ENCODE data around the gene LONRF3. TPM values are rescaled to one million over a fixed set of nuclear protein-coding genes. Genes with fewer than 3 reads are reported as not detected.

Gene LONRF3
- total RNA-seq, result 2.7 TPM

DNA sequence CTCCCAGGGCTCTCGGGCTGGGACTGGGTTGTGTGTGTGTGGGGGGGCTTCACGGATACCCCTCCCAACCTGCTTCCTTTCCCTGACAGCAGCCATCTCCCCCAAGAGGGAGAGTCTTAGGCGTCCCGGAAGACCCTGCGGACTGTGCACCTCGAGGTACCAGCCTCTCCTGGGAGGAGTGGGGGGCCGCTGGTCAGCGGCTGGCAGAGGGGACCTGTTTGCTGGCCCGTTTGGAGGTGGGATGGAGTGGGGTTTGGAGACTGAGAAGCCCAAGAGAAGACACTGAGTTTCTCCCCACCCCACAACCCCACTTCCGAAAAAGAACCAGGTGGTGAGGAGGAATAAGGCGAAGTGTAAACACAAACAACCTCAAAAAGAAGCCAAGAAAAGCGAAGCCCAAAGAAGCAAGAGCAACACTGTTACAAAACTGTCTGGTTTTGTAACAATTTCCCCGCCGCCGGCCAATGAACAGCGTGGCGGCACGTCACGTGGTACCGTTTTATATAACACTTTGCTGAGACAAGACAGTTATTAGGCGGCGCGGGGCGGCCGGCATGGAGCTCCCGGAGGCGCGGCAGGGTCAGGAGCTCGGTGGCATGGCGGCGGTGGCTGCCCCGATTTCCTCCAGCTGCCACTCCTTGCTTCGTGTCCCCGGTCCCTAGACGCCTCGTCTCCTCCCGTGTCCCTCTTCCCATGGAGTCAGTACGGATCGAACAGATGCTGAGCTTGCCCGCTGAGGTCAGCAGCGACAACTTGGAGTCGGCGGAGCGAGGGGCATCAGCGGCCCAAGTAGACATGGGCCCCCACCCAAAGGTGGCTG lies at the start of gene LONRF3:
LONRF3 (plus strand) TSS at position 531 of the 820 bp plus-strand sequence; CDS start at position 694, 163 bp downstream.
- peak; percentile 4 for DNase-seq

DNA sequence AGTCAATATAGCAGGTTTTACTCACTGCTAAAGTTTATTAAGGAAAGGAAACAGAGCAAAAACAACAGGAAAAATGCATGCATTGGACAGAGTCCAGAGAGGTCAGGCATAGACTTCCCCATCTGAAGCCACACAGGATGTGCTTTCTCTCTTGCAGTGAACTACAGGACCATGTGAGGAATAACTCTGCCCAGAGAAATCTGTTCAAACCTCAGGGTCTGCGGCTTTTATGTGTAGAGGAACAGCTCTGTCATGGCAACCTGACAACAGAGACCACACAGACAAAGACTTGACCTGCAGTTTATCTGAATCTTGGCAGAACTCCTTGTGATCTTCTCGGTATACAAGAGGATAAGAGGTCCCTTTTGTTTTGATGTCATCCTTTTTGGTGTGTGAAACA lies 46.3 kb upstream of the LONRF3 start:
- no peak for DNase-seq

DNA sequence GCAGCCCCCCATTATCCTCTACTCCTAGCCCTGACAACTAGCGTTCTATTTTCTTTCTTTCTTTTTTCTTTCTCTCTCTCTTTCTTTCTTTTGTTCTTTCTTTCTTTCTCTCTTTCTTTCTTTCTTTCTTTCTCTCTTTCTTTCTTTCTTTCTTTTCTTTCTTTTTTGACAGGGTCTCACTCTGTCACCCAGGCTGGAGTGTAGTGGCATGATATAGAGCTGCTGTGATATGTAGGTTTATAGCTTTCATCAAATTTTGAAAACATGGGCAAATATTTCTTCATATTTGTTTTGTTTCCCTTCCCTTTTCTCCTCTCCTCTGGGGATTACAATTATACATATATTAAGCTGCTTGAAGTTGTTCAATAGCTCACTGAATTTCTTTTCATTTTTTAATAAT lies 39.1 kb upstream of the LONRF3 start:
- no peak for DNase-seq

- DNase-seq, result no peak
Observed at GRCh38 chrX:118941147-118941546, 33.3 kb upstream of the LONRF3 start.

DNA sequence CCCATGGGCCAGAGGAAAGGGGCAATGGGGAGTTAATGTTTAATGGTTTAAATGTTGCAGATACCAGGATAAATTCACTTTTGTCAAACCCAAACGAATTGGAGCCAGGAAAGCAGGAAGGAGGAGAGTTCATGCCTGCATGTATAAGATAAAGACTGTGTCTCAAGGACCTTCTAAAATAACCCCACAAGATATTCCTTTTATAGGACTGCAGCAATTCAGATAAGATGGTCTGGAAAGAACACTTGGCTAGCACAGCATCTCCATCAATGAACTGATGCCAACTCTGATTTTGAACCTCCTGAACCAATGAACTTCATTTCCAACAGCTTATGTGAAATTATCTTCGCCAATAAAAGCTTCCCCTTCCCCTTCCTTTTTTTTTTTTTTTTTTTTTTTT lies 31.3 kb upstream of the LONRF3 start:
- DNase-seq, result no peak

DNA sequence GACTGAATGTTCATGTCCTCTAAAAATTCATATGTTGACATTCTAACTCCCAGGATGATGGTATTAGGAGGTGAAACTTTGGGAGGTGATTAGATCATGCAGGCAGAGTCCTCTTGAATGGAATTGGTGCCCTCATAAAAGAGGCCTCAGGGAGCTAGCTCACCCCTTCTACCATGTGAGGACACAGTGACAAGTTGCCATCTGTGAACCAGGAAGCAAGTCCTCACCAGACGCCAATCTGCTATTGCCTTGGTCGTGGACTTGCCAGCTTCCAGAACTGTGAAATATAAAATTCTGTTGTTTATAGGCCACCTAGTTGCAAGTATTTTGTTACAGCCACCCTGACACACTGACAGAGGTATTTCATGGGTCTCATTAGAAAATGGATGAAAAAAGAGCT lies 28.5 kb upstream of the LONRF3 start:
- DNase-seq, result no peak

GRCh38 chrX:118948270-118948669 lies 26.1 kb upstream of the LONRF3 start:
- no peak for DNase-seq

GRCh38 chrX:118961866-118962560 lies 12.4 kb upstream of the LONRF3 start:
- DNase-seq, result no peak

DNA sequence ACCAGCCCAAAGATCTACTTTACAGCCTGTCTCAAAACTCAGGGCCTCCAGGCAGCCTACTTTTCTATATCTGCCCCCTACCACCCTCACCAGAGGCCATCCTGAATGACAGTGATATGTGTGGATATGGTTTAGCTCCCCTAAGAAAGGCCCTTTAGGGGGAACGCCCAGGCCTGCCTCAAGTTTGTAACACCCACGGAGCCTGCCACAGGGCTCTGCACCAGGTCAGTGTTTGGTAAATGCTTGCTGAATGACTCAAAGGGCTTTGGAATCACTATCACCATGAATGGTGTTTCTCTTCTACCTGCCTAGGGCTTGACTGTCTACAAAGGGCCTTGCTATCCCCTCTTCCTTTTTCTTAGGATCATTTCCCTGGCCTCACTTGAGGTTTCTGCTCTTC lies 11.3 kb upstream of the LONRF3 start:
- DNase-seq, result no peak

DNA sequence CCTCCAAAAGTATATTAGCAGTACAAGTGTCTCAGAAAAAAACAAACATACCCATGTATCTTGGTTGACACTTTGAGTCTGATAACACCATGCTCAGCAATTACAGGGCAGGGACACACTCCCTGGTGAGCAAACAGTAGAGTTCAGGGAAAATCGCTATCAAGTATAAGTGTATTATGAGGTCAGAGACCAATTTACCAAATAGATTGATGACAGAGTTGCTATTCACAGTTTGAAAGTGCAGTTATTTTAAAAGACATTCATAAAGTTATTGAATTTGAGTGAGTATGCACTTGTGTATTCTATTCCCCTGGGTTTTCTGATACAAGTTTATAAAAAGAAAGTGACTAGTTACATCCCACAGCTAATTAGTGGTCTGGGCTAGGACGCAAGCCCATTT lies 10.2 kb upstream of the LONRF3 start:
- no peak for DNase-seq

GRCh38 chrX:118965395-118965794 lies 9.0 kb upstream of the LONRF3 start:
- no peak for DNase-seq

GRCh38 chrX:118968031-118968430 lies 6.4 kb upstream of the LONRF3 start:
- no peak for DNase-seq

GRCh38 chrX:118971552-118971951 lies 2.9 kb upstream of the LONRF3 start:
- DNase-seq, result no peak

- no peak for DNase-seq
Observed at GRCh38 chrX:118973389-118974087, 880 bp upstream of the LONRF3 start.

GRCh38 chrX:118974908-118975671 lies 672 bp downstream of the LONRF3 start:
- no peak for DNase-seq

DNA sequence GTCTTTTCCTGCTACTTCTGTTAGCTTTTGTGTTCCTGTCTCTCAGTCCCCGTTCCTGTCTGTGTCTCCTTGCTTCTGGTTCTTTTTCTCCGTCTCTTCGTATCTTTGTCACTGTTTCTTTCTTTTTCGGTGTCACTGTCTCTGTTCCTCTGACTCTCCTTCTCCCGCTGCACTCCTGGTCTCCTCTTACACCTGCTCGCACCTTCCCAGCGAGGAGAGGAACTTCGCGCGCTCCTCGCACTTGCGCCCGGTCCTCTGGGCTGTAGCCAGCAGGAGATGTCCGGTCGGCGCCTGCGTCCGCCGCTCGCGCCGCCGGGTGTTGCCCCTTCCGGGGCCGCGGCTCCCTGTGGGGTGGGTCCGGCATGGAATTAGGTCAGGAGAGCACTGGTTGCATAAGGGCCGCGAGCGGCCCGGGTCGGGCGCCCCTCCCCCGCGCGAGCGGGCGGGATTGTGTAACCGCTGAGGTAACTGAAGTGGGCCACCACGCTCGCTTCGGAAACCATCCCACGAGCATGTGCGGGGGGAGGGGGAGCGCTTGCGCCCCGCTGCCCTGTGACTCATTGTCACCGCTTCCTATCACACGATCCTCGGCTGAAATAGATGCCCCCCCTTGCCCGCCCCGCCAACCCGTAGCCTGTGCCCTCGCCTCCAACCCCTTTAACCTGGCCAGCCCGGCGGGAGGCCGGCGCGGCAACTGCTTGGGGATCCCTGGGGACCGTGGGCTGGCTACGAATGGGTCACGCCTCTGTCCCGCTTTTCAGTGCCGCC lies 1.6 kb downstream of the LONRF3 start:
- no peak for DNase-seq

GRCh38 chrX:118976599-118977340 lies 2.4 kb downstream of the LONRF3 start:
- DNase-seq, result no peak

DNA sequence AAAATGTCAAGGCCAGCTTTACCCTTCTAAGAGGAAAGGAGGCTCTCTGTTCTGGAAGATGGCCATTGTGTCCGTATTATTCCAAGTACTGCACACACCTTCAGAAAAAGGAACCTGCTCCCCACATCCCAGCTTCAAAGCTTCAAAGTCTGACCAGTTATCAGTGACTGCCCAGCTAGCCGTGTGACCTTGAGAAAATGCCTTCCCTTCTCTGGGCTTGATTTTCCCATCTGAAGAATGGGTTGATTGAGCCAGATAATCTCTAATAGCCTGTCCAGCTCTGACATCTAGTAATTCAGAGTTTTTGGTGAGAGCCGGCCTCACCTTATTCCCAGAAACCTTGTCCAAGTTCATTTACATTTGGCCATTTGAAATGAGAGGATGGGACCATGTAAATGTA lies 3.0 kb downstream of the LONRF3 start:
- no peak for DNase-seq

DNA sequence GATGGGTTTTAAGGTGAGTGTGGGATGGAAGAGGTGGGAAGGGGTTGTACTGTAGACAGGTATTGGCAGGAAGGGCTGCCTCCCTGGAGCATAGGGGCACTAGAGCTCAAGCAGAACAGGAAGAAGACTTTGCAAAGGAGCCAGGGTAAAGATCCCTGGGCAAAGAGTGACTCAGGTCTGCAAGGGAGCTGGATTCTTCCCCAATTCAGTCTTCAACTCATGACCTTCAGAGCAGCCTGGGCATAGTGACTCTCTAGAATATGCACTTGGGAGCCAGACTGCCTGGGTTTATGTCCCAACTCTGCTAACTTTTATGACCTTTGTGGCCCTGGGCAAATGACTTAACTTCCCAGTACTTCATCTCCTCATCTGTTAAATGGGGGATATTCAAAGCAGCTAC lies 4.0 kb downstream of the LONRF3 start:
- DNase-seq, result no peak

- DNase-seq, result no peak
Observed at GRCh38 chrX:118980761-118981160, 6.3 kb downstream of the LONRF3 start.

DNA sequence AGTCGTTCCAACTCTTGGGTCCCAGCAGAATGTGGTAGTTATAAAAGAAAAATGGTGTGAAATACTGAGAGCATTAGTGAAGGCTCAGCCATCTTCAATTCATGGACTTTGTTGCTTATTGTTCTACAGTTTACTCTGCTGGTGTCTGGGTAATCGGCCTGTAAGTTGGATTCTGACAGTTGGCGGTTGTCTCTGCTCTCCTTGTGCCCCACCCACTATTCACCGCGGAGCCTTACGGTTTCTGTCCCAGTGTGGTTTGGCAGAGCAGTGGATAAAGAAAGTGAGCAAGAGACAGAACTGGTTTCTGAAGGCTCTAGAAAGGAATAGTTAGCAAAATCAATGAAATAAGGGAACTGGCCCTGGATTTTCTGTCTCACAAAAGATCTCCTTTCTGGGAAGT lies 9.1 kb downstream of the LONRF3 start:
- no peak for DNase-seq
